ENCODE results near the gene ZNF18.

GRCh38 chr17:12040478-12040877 lies 43.2 kb upstream of the ZNF18 start:
- TF ChIP-seq CTCF (conservative IDR thresholded peaks at IDR 0.05; ENCODE audit: low read depth, low read length), result no peak
- TF ChIP-seq POLR2A (IDR thresholded peaks at IDR 0.05; ENCODE audit: low read depth, low read length), result no peak
- TF ChIP-seq RFX5 (IDR thresholded peaks at IDR 0.05; ENCODE audit: low read depth, low read length), result no peak
- no peak for TF ChIP-seq MAFK (IDR thresholded peaks at IDR 0.05; ENCODE audit: low read depth, low read length)

Data from IMR-90 (cell line).